H1 (cell line): ENCODE results near the gene CCDC136. TPM values are rescaled to one million over a fixed set of nuclear protein-coding genes. Genes with fewer than 3 reads are reported as not detected.

ENCODE experiments used
- HDAC2 ChIP-seq, 2 experiments: fragments of 300-600 bp in 1 of 2; sonication (generic) in 1 of 2; IDR thresholded peaks; 2 replicates each; pipeline ENCODE4 v1.6.1; 2011 to 2012; ENCODE audit warnings: low read depth in 2 of 2, low read length in 2 of 2, mild to moderate bottlenecking in 2 of 2, moderate library complexity in 2 of 2, borderline replicate concordance in 1 of 2, inconsistent platforms in 1 of 2
- KDM4A ChIP-seq: IDR thresholded peaks from one replicate; pipeline ENCODE4 v1.7.1; 2012; ENCODE audit warnings: low read depth, mild to moderate bottlenecking, moderate library complexity, low read length, inconsistent platforms; ENCODE audit not compliant: severe bottlenecking
- polyA plus RNA-seq, 7 experiments: library from polyadenylated mRNA; depleted of rRNA in 3 of 7; stranded (reverse) in 5 of 7; unstranded in 2 of 7; fragments of >200 nt in 5 of 7; fragments of 200-250 nt in 2 of 7; gene quantifications; 1 replicate in 5 of 7; 2 replicates in 1 of 7; 4 replicates in 1 of 7; pipeline versions ENCODE4 v1.2.1 to v1.2.3, GENCODE V29; 2011 to 2013; ENCODE audit warnings: missing spikeins in 2 of 7, mixed read lengths in 2 of 7
- total RNA-seq: library from RNA; stranded (reverse); fragmentation: NEBNext Ultra II Directional; extraction: Animal tissue kit (Norgen Biotek cat#: 25700); gene quantifications from 2 replicates; pipeline ENCODE4 v1.2.1, GENCODE V29; 2021
- TF ChIP-seq, protein P1 (sequence below): fragments of 300-600 bp; sonication (generic); IDR thresholded peaks from 2 replicates; pipeline ENCODE4 v1.7.1; 2012; ENCODE audit warnings: low read length, moderate library complexity, mild to moderate bottlenecking, inconsistent platforms; ENCODE audit not compliant: insufficient replicate concordance
- TF ChIP-seq, protein P2 (sequence below): IDR thresholded peaks from 2 replicates; pipeline ENCODE4 v1.6.1; 2012; ENCODE audit warnings: low read length, inconsistent platforms

Gene CCDC136
- total and polyA plus RNA-seq, 2 of the 8 experiments (the other 6 are each of a cell fraction or from before 2014, with no cell fraction given): 35.6 to 47.7 TPM

DNA sequence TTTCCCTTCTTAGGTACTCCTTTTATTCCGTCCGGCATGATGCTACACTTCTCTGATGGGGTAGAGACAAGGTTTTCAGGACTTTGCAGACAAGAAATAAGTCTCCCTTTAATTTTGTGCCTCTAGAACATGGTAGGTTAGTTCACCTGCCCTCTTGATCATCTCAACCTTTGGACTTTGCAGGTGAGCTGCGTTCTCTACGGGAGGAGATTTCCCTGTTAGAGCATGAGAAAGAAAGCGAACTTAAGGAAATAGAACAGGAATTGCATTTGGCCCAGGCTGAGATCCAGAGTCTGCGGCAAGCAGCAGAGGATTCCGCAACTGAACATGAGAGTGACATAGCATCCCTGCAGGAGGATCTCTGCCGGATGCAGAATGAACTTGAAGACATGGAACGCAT lies 9.2 kb downstream of the CCDC136 start (continued):
- TF ChIP-seq, protein P1, sequence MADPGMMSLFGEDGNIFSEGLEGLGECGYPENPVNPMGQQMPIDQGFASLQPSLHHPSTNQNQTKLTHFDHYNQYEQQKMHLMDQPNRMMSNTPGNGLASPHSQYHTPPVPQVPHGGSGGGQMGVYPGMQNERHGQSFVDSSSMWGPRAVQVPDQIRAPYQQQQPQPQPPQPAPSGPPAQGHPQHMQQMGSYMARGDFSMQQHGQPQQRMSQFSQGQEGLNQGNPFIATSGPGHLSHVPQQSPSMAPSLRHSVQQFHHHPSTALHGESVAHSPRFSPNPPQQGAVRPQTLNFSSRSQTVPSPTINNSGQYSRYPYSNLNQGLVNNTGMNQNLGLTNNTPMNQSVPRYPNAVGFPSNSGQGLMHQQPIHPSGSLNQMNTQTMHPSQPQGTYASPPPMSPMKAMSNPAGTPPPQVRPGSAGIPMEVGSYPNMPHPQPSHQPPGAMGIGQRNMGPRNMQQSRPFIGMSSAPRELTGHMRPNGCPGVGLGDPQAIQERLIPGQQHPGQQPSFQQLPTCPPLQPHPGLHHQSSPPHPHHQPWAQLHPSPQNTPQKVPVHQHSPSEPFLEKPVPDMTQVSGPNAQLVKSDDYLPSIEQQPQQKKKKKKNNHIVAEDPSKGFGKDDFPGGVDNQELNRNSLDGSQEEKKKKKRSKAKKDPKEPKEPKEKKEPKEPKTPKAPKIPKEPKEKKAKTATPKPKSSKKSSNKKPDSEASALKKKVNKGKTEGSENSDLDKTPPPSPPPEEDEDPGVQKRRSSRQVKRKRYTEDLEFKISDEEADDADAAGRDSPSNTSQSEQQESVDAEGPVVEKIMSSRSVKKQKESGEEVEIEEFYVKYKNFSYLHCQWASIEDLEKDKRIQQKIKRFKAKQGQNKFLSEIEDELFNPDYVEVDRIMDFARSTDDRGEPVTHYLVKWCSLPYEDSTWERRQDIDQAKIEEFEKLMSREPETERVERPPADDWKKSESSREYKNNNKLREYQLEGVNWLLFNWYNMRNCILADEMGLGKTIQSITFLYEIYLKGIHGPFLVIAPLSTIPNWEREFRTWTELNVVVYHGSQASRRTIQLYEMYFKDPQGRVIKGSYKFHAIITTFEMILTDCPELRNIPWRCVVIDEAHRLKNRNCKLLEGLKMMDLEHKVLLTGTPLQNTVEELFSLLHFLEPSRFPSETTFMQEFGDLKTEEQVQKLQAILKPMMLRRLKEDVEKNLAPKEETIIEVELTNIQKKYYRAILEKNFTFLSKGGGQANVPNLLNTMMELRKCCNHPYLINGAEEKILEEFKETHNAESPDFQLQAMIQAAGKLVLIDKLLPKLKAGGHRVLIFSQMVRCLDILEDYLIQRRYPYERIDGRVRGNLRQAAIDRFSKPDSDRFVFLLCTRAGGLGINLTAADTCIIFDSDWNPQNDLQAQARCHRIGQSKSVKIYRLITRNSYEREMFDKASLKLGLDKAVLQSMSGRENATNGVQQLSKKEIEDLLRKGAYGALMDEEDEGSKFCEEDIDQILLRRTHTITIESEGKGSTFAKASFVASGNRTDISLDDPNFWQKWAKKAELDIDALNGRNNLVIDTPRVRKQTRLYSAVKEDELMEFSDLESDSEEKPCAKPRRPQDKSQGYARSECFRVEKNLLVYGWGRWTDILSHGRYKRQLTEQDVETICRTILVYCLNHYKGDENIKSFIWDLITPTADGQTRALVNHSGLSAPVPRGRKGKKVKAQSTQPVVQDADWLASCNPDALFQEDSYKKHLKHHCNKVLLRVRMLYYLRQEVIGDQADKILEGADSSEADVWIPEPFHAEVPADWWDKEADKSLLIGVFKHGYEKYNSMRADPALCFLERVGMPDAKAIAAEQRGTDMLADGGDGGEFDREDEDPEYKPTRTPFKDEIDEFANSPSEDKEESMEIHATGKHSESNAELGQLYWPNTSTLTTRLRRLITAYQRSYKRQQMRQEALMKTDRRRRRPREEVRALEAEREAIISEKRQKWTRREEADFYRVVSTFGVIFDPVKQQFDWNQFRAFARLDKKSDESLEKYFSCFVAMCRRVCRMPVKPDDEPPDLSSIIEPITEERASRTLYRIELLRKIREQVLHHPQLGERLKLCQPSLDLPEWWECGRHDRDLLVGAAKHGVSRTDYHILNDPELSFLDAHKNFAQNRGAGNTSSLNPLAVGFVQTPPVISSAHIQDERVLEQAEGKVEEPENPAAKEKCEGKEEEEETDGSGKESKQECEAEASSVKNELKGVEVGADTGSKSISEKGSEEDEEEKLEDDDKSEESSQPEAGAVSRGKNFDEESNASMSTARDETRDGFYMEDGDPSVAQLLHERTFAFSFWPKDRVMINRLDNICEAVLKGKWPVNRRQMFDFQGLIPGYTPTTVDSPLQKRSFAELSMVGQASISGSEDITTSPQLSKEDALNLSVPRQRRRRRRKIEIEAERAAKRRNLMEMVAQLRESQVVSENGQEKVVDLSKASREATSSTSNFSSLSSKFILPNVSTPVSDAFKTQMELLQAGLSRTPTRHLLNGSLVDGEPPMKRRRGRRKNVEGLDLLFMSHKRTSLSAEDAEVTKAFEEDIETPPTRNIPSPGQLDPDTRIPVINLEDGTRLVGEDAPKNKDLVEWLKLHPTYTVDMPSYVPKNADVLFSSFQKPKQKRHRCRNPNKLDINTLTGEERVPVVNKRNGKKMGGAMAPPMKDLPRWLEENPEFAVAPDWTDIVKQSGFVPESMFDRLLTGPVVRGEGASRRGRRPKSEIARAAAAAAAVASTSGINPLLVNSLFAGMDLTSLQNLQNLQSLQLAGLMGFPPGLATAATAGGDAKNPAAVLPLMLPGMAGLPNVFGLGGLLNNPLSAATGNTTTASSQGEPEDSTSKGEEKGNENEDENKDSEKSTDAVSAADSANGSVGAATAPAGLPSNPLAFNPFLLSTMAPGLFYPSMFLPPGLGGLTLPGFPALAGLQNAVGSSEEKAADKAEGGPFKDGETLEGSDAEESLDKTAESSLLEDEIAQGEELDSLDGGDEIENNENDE: no peak
- no peak for TF ChIP-seq KDM4A
- TF ChIP-seq, protein P2, sequence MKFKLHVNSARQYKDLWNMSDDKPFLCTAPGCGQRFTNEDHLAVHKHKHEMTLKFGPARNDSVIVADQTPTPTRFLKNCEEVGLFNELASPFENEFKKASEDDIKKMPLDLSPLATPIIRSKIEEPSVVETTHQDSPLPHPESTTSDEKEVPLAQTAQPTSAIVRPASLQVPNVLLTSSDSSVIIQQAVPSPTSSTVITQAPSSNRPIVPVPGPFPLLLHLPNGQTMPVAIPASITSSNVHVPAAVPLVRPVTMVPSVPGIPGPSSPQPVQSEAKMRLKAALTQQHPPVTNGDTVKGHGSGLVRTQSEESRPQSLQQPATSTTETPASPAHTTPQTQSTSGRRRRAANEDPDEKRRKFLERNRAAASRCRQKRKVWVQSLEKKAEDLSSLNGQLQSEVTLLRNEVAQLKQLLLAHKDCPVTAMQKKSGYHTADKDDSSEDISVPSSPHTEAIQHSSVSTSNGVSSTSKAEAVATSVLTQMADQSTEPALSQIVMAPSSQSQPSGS: no peak
- TF ChIP-seq HDAC2 (IDR thresholded peaks at IDR 0.05; ENCODE audit: borderline replicate concordance in 1 of 2, low read depth in 2 of 2, low read length in 2 of 2): no peak
